Gastrocnemius medialis (tissue), 4 donors: ENCODE results near the gene SLC6A6. TPM values are rescaled to one million over a fixed set of nuclear protein-coding genes. Genes with fewer than 3 reads are reported as not detected.

Experiments used
- ATAC-seq, 2 donors: fragments of 150-250 bp; one replicate each; pipeline ENCODE4 v1.9.1; 2016
- DNase-seq, 2 donors: peaks; one replicate each; pipeline ENCODE4 v3.0.0-alpha.2; 2019
- H3K27ac ChIP-seq, 4 donors: fragments of 200-600 bp; sonication (generic); 1 replicate in 1 of 4; 2 replicates in 3 of 4; pipeline ENCODE4 v1.5.1; 2016 to 2018; ENCODE audit warnings: mild to moderate bottlenecking in 2 of 4, moderate library complexity in 1 of 4
- H3K27me3 ChIP-seq, 3 donors: fragments of 200-600 bp; sonication (generic) in 2 of 3; 1 replicate in 1 of 3; 2 replicates in 2 of 3; pipeline versions ENCODE4 v1.5.1 to v1.6.0; 2016 to 2019; ENCODE audit warnings: mild to moderate bottlenecking in 1 of 3, moderate library complexity in 1 of 3
- H3K36me3 ChIP-seq, 2 donors: fragments of 200-600 bp; sonication (generic) in 1 of 2; one replicate each; pipeline ENCODE4 v1.5.1; 2017 to 2018
- H3K4me1 ChIP-seq, 2 donors: fragments of 200-600 bp; sonication (generic) in 1 of 2; one replicate each; pipeline ENCODE4 v1.5.1; 2016 to 2017; ENCODE audit warnings: mild to moderate bottlenecking in 2 of 2
- H3K4me3 ChIP-seq, 4 donors: fragments of 200-600 bp; sonication (generic) in 3 of 4; 1 replicate in 1 of 4; 2 replicates in 3 of 4; pipeline ENCODE4 v1.5.1; 2016 to 2019; ENCODE audit warnings: mild to moderate bottlenecking in 2 of 4
- H3K9me3 ChIP-seq, 3 donors: fragments of 200-600 bp; sonication (generic) in 2 of 3; 1 replicate in 1 of 3; 2 replicates in 2 of 3; pipeline ENCODE4 v1.5.1; 2016 to 2019
- POLR2A ChIP-seq, 2 donors: fragments of 450-650 bp; IDR thresholded peaks; one replicate each; pipeline ENCODE4 v1.6.1; 2017; ENCODE audit warnings: antibody characterized with exemption in 2 of 2, mild to moderate bottlenecking in 2 of 2, moderate library complexity in 2 of 2
- in situ Hi-C, 4 donors: fragments of 200-750 bp; cut with MboI; loops; one replicate each; pipeline versions ENCODE4 v1.15.0 to v1.8.0; 2017; ENCODE audit warnings: low sequenced_read_pairs in 4 of 4
- intact Hi-C: fragments of 100-400 bp; cut with DNase I; formaldehyde crosslinking; loops from one replicate; pipeline ENCODE4 v1.15.1; 2023; ENCODE audit warnings: low total_unique reads
- total RNA-seq, 4 donors: library from RNA; depleted of rRNA; stranded (reverse); fragments of >200 nt; gene quantifications; one replicate each; pipeline versions ENCODE4 v1.1.0 to v1.2.3, GENCODE V29; 2016
- TF ChIP-seq, protein P1 (sequence below), 5 experiments: fragments of 450-650 bp in 3 of 5; fragments of 200-600 bp in 2 of 5; sonication (generic) in 2 of 5; IDR thresholded peaks in 4 of 5; conservative IDR thresholded peaks in 1 of 5; 1 replicate in 4 of 5; 2 replicates in 1 of 5; pipeline ENCODE4 v1.5.1; 2016 to 2019; ENCODE audit warnings: antibody characterized with exemption in 5 of 5, mild to moderate bottlenecking in 3 of 5, moderate library complexity in 3 of 5

SLC6A6 gene
- total RNA-seq, 4 donors from 2014 or later = 42.1 to 119 (median 88.7) TPM

DNA sequence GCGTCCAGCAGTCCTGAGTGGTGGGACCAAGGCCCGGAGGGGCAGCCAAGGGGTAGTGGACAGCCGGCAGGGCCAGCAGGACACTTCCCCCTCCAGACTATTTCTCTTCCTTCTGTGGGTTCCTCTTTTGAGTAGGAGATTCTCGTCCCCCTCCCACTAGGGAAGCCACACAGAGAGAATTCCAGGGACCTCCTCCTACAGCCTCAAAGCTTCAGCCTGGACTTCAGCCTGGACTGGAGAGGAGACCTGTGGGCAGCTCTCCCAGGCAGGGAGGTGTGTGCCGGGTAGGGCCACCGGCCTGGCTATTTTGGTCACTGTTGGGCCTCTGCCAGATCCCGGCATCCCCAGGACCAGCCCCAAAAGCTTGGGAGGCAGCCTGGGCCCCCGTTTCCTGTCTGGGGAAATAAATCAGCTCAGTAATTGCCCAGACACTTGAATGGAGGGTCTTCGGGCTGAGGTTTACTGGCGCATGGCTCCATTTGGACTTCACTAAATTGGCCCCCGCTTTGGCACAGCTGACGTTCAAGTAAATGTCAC, 1.3 kb downstream of the SLC6A6 start:
- H3K27me3 ChIP-seq = no peaks in the 10 kb centered on the region
- DNase-seq (peak; percentile 66 to 85), ATAC-seq (peak; percentile 21 to 34)
- intact Hi-C loops = loop anchor here (2.0 to 10.0 kb wide), 2 partner anchors 49 to 199 kb away; no protein-coding TSS in a partner anchor
- H3K36me3 ChIP-seq = no peaks in the 10 kb centered on the region
- in situ Hi-C loops = loop anchor here in 2 of 4 donors (10.0 kb wide), 1 partner anchor 61 kb away; no protein-coding TSS in a partner anchor
- H3K4me1 ChIP-seq = peaks cover 48 to 49% of the 10 kb centered on the region in 2 donors
- peak overlapping the region; percentile 96 to 97 (median 96) for H3K27ac ChIP-seq
- no peaks in the 10 kb centered on the region for H3K9me3 ChIP-seq
- peak overlapping the region; percentile 62 to 94 (median 82) for H3K4me3 ChIP-seq
- TF ChIP-seq, protein P1, sequence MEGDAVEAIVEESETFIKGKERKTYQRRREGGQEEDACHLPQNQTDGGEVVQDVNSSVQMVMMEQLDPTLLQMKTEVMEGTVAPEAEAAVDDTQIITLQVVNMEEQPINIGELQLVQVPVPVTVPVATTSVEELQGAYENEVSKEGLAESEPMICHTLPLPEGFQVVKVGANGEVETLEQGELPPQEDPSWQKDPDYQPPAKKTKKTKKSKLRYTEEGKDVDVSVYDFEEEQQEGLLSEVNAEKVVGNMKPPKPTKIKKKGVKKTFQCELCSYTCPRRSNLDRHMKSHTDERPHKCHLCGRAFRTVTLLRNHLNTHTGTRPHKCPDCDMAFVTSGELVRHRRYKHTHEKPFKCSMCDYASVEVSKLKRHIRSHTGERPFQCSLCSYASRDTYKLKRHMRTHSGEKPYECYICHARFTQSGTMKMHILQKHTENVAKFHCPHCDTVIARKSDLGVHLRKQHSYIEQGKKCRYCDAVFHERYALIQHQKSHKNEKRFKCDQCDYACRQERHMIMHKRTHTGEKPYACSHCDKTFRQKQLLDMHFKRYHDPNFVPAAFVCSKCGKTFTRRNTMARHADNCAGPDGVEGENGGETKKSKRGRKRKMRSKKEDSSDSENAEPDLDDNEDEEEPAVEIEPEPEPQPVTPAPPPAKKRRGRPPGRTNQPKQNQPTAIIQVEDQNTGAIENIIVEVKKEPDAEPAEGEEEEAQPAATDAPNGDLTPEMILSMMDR (IDR thresholded peaks at IDR 0.05 in 4 of 5, conservative IDR thresholded peaks at IDR 0.05 in 1 of 5) = no peak
- peak; percentile 67 to 77 for TF ChIP-seq POLR2A (IDR thresholded peaks at IDR 0.05)

DNA sequence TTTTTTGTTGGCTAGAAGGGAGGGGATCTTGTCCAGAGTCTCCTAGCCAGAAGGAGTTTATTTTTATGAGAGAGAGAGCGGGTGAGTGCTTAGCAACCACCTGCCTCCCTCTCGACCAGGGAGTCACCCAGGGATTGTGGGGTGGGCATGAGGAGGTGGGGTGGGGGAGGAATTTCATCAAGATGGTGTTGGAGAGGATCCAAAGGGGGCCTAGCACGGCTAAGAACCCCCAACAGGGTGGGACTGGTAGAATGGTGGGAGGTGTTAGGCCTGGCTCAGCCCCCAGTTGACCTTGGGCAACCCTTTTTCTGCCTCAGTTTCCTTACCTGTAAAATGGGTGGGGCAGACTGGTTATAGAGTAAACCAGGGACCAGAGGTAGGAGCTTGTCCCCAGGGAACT, 1.8 kb downstream of the SLC6A6 start:
- intact Hi-C loops (loop anchor here (10.0 kb wide), 1 partner anchor 199 kb away; no protein-coding TSS in a partner anchor), in situ Hi-C loops (loop anchor here in 2 of 4 donors (10.0 kb wide), 1 partner anchor 61 kb away; no protein-coding TSS in a partner anchor)
- H3K27ac ChIP-seq = peak overlapping the region; percentile 96 to 97 (median 96)
- peak overlapping the region; percentile 62 to 94 (median 82) for H3K4me3 ChIP-seq
- no peaks in the 10 kb centered on the region for H3K9me3 ChIP-seq
- TF ChIP-seq, protein P1 (IDR thresholded peaks at IDR 0.05 in 4 of 5, conservative IDR thresholded peaks at IDR 0.05 in 1 of 5) = no peak
- no peak for TF ChIP-seq POLR2A (IDR thresholded peaks at IDR 0.05)
- H3K27me3 ChIP-seq = no peaks in the 10 kb centered on the region
- peaks cover 52 to 54% of the 10 kb centered on the region in 2 donors for H3K4me1 ChIP-seq
- no peaks in the 10 kb centered on the region for H3K36me3 ChIP-seq
- ATAC-seq (no peak), DNase-seq (no peak)

DNA sequence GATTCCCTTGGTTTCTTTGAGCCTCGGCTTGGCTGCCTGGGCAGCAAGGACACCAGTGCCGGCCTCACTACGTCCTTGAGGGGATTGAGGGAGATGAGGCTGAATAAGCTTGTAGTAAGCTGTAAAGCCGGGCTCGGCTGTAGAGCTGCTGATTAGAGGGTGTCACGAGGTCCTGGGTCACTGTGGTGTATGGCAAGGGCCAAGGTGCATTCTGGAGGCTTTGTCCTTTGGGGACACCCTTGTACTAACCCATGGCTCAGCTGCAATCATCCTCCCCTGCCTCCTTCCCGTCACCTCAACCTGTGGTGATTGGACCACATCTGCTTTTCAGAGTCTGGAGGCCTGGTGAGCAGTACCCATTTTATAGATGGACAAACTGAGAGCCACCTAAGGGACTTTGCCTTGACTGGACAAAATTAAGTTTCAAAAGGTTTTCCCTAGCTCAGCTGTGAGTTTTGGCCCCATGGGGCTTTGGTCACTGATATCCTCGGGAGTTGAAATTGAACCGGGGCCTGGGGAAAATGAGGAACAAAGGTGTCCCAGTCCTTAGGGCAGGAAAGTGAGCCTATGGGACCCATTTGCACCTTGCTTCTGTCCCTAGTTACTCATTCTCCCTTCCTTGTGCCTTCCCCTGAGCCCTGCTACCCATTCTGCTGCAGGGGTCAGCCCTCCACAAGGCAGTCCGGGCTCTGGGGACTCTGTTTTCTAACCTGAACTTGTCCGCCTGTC, 2.4 kb downstream of the SLC6A6 start:
- DNase-seq (no peak), ATAC-seq (no peak)
- Histone ChIP-seq H3K36me3 (no peaks in the 10 kb centered on the region), H3K27ac (peak overlapping the region; percentile 96 to 97 (median 96)), H3K9me3 (no peaks in the 10 kb centered on the region), H3K4me3 (peak overlapping the region; percentile 62 to 94 (median 82)), H3K4me1 (peaks cover 57 to 59% of the 10 kb centered on the region in 2 donors), H3K27me3 (no peaks in the 10 kb centered on the region)
- in situ Hi-C loops (loop anchor here in 2 of 4 donors (10.0 kb wide), 1 partner anchor 60 kb away; no protein-coding TSS in a partner anchor), intact Hi-C loops (loop anchor here (10.0 kb wide), 1 partner anchor 200 kb away; no protein-coding TSS in a partner anchor)
- TF ChIP-seq, protein P1 (IDR thresholded peaks at IDR 0.05 in 4 of 5, conservative IDR thresholded peaks at IDR 0.05 in 1 of 5) = no peak
- no peak for TF ChIP-seq POLR2A (IDR thresholded peaks at IDR 0.05)

DNA sequence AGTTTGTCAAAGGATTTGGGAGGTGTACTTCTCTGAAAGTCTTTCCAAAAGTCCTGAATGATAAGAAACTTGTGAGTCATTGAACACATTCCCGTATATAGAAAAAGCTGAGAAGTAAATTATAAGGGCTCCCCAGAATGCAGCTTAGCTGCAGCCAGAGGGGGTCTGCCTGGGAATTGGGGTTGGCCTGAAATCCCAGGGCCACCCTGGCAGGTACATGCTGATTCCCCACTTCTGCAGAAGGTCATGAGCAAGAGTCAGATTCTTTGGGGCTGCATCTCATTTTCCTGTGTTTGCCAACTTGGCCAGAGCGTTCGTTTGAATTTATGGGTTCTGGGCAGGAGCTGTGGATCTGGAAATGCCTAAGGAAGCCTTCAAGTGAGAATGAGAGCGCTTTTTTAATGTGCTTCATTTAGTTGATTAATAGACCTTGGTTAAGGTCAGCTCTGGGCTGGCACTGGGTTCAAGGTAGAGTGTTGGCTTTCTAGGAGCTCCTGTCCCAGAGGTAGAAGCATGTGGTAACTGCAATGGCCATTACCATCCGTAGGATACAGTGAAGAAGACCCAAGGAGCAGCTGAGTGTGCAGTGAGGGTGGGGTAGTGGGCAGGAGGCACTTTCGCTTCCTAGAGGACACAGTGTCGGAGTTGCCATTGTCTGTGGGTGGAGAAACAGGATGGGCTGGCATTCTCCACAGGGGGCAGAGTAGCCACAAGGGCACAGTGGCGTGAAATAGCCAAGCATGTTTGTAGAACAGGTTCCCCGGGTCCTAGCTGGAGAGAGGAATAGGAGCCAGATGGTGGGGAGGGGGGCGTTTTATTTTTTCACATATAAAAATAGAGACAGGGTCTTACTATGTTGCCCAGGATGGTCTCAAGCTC, 3.2 kb downstream of the SLC6A6 start:
- peak in 1 of 2 donors; percentile 57 for DNase-seq
- Histone ChIP-seq H3K36me3 (no peaks in the 10 kb centered on the region), H3K9me3 (no peaks in the 10 kb centered on the region), H3K27me3 (no peaks in the 10 kb centered on the region), H3K4me1 (peaks cover 62 to 67% of the 10 kb centered on the region in 2 donors), H3K4me3 (peak overlapping the region in 3 of 4 donors; percentile 75 to 94 (median 90)), H3K27ac (peak overlapping the region; percentile 96 to 97 (median 96))
- ATAC-seq = no peak
- intact Hi-C loops (loop anchor here (1.0 to 10.0 kb wide), 2 partner anchors 101 to 201 kb away; no protein-coding TSS in a partner anchor), in situ Hi-C loops (loop anchor here in 2 of 4 donors (10.0 kb wide), 1 partner anchor 59 kb away; no protein-coding TSS in a partner anchor)
- no peak for TF ChIP-seq POLR2A (IDR thresholded peaks at IDR 0.05)
- TF ChIP-seq, protein P1 (IDR thresholded peaks at IDR 0.05 in 4 of 5, conservative IDR thresholded peaks at IDR 0.05 in 1 of 5) = no peak
